Stimulated activated CD4-positive, alpha-beta T cell treated with anti-CD3 and anti-CD28 coated beads, Interleukin-12 subunit alpha, Interleukin-12 subunit beta, amount 100 ng/mL, for 4 hours (primary cell): ENCODE results near the gene DPH1.

Experiments used
- DNase-seq: peaks from one replicate; pipeline ENCODE4 v3.0.0-alpha.2; 2020

DPH1 gene

DNA sequence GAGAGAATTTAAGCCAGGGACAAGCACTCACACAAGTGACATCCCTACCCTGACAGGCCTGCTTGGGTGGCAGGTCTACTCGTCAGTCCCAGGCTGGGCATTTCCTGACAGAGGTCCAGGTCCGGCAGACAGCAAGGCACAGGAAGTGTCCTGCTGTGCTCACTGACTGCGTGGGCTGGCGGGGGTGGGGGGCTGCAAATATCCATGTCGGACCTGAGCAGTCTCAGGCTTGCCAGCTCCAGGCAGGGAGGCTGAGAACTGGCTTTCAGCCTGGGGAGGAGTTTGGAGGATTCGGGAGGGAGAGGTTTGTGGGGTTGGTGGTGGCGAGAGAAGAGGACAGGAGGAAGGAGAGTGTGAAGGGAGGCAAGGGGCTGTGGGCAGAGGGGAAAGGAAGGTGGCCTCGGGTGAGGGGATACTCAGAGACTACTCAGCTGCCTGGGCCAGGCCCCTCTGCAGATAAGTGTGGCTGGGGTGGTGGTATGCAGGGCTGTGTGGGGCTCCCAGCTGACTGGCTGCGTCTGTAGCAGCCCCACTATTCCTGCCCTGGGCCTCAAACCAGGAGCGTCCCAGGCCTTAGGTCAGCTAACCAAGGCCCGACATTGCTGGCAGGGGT lies 32.7 kb downstream of the DPH1 start:
- no peak for DNase-seq

DNA sequence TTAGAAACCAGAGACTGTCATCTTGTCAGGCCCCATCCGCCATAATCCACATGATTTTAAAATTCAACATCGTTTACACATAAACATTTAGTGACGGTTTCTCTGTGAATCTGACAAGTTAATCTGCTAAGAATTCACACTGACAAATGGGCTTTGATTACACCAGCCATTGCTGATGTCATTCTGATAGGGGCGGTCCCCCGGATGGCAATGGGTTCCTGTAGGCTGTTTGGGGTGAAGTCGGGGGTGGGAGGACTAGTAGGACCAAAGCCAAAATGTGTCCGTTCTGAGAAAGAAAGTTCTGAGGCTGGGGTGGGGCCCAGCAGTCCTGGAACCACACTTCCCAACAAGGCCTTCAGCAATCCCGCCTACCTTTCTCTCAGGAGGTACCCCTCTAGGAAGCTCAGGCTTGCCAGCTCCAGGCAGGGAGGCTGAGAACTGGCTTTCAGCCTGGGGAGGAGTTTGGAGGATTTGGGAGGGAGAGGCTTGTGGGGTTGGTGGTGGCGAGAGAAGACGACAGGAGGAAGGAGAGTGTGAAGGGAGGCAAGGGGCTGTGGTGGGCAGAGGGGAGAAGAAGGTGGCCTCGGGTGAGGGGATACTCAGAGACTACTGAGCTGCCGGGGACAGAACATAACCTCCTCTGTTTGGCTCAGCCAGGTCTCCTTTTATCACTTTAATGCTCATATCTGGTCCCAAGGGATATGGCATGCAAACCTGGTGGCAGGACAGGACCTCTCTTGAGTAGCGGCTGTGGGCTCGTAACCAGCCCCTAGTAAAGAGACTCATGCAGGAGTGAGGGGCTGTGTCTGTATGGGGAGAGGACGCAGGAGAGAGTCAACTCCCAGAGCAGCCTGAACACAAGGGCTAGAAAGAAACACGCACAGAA lies 33.6 kb downstream of the DPH1 start:
- DNase-seq: no peak

DNA sequence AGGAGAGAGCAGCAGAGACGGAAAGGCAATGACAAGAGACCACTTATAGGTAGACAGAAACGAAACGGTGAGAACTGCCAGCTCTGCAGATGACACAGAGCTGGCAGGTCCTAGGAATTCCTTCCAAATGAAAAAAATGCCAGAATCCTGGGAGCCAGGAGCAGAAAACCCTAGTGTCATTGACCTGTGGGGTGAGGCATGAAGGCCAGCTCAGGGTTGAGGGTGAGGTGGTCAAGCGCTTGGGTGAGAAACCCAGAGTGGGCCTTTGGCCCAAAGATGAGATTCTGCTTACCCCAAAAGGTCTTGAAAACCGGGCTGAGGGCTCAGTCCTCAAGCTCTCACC lies 34.2 kb downstream of the DPH1 start:
- DNase-seq: no peak

GRCh38 chr17:2064520-2064971 lies 34.6 kb downstream of the DPH1 start:
- no peak for DNase-seq

DNA sequence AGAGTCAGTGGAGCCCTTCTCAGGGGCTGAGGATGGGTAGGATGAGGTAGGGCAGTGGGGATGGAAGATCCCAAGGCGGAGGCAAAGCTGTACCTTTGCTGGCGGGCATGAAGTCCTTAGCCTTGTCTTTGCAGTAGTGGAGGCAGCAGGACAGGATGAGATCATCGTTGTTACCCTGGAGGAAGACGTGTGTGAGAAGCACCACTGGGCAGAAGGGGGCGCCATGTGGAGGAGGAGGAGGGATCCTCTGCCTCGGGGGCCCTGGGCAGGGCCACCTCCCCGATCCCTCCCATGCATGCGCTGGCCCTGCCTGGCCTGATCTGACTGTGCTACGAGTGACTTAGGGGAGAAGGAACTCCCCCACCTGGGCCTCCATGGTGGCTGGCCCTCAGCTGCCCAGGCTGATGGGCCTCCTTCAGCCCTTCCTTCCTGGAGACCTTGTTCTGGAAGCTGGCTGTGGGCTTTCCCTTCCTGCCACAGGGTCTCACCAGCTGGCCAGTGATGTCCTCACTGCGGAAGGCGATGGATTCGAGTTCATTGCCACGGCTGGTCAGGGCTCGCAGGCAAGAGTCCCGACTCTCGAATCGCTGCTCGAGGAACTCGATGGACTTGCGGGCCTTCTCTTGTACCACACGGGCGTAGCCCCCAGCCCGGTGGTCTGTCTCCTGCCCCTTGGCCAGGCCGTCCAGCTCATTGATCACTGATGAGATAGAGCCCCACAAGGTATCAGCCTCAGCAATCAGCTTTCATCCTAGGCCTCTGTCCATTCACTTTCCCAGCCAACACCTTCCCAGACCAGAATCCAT lies 35.2 kb downstream of the DPH1 start:
- DNase-seq: no peak

- no peak for DNase-seq
These were observed 36.0 kb downstream of the DPH1 start for GRCh38 chr17:2065949-2066400.

DNA sequence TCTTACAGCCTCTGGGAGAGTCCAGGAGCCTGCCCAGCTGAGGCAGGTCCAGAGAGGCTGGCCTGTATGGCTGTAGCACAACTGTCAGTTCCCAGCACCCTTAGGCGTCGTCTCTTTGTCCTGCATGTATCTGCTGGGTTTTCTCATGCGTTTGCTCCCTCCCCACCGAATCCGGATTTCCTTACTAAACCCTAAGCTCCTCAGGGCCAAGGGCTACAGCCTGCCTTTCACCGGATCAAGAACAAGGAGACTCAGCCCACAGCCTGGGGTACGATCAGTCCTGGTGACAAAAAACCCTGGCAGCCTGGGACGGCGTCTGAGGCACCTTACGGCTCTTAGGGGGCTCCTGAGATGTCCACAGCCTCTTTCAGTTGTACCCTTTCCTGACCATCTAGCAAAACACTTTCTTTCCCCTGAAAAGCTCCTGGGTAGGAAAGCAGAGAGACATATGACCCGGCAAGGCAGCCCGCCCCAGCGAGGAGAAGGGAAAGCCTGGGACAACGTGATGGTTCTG lies 37.2 kb downstream of the DPH1 start:
- no peak for DNase-seq

DNA sequence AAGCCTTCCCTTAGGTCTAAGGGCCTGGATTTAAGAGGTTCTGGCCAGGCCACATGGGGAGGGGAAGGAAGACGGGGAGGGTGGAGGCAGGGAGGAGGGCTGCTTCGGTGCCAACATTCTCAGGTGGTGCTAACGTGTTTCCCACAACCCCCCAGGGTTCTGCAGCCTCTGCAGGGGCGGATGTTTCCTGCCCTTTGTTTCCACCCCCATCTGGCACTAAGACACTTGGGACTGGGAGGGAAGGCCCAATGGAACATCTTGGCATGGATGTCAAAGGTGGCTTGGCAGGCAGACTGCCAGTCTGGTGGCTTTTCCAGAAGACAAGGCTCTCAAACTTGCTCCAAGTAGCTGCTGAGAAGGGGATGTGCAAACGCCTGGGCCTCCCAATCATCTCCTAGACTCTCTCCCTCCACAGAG lies 37.7 kb downstream of the DPH1 start:
- no peak for DNase-seq

DNA sequence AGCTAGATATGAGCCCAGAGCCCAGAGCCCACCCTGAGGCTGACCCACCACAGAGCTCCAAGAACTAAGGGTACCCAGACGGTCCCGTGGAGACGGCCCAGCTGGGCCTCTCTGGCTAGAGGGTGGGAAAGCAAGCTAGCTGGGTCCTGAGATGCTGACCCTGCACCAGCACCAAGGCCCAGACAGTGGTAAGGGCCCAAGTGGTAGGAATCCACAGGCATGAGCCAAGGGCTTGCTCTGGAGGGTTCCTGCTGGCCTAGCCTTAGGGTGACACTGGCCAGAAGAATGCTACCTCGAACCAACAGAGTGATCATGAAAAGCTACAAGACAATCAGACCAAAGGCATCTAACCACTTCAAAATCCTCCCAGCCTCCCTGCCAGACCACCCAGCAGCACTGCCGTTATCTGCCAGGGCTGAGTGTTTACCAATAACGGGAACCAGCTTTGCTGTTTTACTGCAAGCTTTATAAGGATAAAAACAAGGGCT lies 38.1 kb downstream of the DPH1 start:
- no peak for DNase-seq

DNA sequence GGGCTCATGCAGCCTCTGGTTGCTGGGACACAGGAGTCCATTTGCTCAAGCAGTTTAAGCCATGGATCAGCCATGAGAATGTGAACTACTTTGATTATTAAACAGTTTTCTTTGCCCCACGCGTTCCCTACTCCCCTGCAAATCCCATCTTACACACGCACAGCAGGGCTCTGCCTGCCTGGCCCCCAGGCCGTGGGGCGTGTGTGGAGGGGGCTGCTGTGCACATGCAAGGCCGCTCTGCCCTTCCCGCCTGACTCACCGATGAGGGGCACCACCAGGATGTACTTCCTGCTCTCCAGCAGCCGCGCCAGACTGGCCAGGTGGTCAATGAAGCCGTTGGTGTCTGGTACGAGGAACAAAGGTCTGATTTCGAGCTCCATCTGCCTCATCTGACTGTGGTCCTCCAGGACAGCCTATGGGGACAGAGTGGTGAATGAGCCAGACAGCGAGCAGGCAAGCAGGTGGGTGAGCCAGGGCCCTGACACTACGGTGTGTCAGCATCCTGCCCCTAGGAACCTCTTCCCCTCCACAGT lies 38.6 kb downstream of the DPH1 start:
- DNase-seq: no peak

DNA sequence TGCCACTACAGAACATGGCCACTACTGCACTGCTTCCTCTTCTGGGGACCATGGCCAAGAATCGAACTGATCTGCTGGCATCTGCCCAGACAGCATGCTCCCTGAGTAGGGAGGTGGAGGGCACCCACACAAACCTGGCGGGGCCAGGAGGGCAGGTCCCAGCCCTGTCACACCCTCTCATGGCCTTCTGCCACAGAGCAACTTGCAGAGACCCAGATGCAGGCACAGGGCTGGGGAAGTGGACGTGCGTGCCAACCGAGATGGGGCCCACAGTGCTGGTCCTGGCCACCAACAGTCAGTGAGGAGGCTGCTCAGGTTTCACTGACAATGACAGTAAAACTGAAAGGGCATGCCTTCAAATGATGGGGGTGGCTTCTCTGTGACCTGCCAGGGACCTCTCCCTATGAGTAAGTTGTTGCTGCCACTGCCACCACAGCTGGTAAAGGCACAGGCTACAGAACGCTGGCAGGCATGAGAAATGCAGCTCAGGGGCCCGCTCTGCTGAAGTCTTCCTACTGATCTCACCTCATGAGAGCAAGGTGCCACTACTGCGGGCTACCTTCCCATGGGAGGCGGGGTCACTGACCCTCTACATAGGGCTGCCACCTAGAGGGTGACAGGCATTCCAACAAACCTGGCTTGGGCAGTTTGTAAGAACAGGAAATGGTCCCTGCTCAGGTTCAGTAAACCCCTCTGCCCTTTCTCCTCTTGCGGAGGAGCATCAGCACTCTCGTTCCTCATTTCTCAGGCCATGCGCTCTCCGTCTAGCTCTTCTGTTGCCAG lies 40.5 kb downstream of the DPH1 start:
- DNase-seq: no peak

DNA sequence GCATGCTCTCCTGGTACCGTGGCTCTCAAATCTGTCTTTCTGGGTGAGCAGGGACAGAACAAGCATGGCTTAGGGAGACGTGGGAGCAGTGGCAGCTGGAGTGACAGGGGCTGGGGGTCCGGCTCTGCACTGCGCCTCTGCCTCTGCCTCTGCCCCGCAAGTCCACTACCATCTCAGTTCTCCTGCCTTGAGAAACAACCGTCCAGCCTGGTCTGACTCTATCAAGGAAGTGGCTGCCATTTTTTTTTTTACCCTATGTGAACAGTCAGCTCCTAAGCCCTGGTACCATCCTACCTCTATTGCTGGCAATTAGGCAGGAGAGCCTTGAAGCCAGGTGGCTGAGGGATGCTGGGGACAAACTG lies 41.1 kb downstream of the DPH1 start:
- DNase-seq: no peak

DNA sequence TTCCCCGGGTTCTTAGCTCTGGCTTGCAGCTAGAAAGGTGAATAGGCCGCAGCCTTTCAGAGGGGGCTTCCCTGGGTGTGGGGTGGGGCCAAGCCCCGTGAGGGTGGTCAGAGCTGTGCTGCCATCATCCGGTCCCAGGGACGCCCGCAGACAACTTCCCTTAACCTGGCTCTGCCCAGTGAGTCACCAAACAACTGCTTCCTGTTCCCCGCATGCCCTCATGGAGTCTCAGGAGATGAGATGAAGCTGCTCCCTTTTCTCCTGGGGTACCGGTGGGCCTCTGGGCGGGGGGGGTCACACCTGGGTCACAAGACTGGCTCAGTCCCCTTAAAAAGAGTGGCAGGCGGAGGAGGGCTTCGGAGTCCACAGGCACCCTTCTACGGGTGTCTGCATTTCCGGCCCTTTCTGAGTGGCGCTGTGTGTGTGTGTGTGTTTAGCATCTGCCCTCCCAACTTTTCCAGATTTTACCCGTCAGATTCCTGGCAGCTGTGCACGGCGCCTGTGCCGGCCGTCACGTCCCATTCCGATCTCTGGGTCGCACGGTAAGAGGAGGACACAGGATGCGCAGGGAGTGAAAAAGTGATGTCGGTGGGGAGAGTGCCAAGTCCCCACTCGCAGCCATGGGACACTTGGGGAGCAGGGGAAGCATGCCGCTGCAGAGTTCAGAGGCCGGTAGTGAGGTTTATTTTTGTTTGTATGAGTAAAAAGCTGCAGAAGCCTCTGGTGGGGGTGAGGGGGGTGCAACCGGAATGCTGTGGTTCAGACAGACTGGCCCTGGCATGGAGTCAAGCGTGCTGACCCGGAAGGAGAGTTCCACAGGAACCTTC lies 41.7 kb downstream of the DPH1 start:
- DNase-seq: no peak

- DNase-seq: no peak
These were observed 45.0 kb downstream of the DPH1 start for GRCh38 chr17:2074919-2075318.

GRCh38 chr17:2075336-2076086 lies 45.6 kb downstream of the DPH1 start:
- DNase-seq: no peak

GRCh38 chr17:2076087-2076984 lies 46.4 kb downstream of the DPH1 start:
- DNase-seq: no peak

- no peak for DNase-seq
These were observed 47.1 kb downstream of the DPH1 start for GRCh38 chr17:2077040-2077439.

GRCh38 chr17:2081564-2081963 lies 51.6 kb downstream of the DPH1 start:
- no peak for DNase-seq

DNA sequence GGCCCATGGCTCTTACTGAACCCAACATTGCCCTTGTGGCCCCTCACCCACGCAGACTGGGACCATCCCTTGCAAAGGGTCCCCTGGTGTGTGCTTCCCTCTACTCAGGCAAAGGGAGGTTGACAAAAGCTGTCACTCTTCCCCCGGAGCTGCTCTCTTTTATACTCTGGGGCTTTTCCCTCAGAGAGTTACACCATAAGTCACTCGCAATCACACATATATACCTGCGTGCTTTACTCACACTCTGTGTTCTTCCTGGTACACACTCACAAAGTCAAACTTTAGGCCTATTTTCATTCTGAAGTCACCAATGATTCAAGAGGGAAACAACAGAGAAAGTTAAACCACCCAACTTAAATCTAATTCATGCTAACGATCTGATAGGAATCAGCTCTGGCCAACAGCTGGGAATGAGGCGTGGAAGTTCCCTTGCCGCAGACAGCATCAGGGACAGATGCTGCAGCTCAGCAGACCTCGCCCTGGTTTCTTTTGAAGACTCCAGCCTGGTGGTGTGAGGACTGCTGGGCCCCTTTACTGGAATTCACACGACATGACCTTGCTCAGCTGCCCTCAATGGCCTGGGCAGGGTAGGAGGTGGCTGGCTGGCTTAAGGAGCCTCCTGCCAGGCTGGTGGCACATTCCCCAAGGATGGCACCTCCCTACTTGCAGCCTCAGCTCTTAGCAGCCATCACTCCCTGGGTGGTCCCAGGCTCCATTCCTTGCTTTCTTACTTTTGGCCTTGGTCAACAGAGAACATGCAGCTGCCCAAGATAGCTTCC lies 52.2 kb downstream of the DPH1 start:
- no peak for DNase-seq
